Stimulated activated CD8-positive, alpha-beta memory T cell treated with anti-CD3 and anti-CD28 coated beads, Interleukin-4, amount 100 ng/mL, for 1 hour (primary cell): ENCODE results near the gene SMTNL2.
"Not testable (repeated sequence)": the region's sequence is repeated elsewhere in the genome, so short reads cannot be mapped to it uniquely, and the experiment has no call there.

Experiments used
- DNase-seq, 2 donors: peaks; one replicate each; pipeline ENCODE4 v3.0.0-alpha.2; 2020; ENCODE audit warnings: low read depth in 2 of 2, low spot score in 1 of 2

Gene SMTNL2

DNA sequence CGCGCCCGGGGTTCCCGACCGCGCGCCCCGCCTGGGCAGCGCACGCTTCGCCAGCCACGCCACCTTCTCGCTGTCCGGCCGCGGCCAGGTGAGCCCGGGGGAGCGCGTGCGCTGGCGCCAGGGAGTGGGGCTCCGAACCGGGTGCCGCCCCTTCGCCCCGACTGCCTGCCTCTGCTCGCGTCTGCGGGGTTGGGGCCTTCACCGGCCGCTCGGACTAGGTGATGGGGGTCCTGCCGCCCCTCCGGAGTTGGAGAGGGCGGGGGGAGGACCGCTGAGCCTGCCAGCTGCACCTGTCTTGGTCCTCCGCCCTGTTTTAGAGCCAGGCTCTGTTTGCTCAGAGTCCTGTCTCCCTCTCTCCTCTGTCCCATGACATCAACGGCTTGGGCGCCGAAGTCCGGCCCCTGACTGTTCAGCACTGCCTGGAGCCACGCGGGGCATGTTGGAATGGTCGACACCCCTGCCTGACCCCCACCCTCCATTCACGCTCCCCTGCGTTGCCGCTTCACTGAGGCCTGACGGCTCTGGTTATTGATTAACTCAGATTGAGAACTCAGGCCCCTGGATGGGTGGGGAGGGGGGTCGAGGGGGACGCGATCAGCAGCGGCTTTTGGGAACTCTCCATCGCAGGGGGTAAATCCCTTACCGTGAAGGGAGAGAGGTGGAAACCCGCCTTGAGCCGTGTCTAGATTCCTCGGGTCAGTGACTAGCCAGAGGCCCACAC lies 748 bp downstream of the SMTNL2 start:
- DNase-seq: no peak

DNA sequence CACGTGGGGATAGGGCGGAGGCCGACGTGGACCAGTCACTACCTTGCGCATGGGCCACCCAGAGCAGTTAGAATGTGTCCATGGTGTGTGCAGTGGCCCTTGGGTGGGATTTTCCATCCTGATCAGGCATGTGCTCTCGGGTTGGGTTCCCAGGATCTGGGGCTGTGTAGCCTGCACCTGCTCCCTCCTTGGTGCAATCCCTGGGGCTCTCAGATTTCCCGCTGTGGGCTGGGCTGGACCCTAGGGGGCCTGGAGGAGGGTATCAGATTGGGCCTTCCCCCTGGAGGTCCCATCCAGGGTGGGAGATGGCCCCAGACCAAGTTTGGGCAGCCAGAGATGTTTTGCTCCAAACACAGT lies 1.3 kb downstream of the SMTNL2 start:
- no peak for DNase-seq

- no peak for DNase-seq
These were observed 1.7 kb downstream of the SMTNL2 start for GRCh38 chr17:4586043-4586442.

DNA sequence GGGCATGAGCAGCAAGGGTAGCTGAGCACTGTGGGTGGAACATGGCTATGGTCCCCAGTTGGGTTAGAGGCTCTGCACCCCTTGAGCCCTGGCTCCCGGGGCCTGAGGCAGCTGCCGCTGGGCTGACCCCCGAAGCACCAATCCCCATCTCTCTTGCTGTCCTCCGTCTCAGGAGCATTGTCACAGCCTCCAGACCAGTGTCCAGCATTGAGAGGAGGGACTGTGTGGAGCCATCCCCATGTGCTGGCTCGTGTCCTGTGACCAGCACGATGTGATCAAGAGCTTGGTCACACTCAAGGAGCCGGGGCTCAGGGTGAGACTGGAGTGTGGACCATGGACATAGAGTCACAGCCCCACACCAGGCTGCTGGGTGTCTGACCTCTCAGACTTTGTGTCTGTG lies 2.9 kb downstream of the SMTNL2 start:
- DNase-seq: no peak

- DNase-seq: no peak
These were observed 3.5 kb downstream of the SMTNL2 start for GRCh38 chr17:4587803-4588202.

GRCh38 chr17:4588391-4588790 lies 4.1 kb downstream of the SMTNL2 start:
- DNase-seq: no peak

DNA sequence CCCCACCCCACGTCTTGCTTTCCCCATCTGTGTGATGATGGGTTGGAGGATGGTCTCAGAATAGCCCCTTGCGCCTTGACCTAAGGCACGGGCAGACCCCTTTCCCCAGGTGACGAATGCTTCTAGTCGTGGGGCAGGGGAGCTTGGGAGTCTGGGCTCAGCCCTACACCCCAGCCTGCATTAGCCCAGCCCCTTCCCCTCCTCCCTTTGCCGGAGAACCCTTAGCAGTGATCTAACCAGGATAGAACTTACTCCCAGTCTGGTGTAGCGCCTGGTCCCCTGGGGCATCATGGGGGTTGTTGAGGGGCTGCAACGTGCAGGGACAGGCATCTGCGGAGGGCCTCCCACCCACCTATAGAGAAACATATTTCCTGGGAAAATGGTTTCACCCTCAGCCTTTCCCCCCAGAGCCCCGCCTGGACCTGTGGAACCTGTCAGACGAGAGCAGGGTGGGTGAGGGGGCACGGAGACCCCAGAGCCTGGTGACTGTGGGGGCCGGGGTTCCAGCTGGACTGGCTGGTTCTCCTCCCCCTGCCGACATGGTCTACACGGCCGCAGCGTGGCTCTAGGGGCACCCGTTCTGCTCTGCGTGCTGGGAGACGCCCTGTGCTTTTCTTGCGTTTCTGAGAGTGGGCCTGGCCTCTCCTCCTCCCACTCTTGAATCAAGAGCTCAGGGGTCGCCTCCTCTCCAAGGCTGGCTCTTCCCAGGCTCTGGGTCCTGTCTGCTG lies 4.7 kb downstream of the SMTNL2 start:
- DNase-seq: no peak

DNA sequence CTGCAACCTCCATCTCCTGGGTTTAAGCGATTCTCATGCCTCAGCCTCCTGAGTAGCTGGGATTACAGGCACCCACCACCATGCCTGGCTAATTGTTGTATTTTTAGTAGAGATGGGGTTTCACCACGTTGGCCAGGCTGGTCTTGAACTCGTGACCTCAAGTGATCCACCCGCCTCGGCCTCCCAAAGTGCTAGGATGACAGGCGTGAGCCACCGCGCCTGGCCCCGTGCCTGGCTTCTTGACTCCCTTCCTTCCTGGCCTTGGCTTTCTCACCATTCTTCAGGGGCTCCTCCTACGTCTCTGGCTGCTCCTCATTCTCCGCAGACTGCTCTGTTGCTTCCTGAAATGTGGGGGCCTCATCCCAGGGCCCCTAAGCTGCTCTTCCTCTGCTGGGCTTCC lies 5.7 kb downstream of the SMTNL2 start:
- not testable (repeated sequence) for DNase-seq

DNA sequence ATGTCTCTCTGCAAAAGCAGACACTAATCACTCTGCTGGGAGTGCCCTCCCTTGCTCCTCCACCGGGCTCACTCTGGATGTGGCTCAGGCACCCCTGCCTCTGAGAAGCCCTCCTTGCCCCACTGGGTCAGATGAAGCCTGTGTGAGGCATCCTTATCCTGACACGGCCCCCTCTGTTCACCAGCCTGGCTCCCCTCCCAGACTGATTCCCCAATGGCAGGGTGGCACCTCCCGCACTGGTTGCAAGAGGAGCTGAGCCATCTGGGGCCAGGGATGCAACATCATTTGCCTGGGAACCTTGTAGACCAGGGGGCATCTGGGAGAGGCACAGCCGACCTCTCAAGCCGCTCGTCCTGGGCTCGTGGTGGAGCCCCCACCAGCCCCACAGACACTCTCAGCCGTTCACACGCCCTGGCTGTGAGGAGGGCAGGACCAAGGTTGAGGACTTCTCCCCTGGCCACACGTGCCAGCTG lies 6.7 kb downstream of the SMTNL2 start:
- no peak for DNase-seq

GRCh38 chr17:4591529-4591928 lies 7.2 kb downstream of the SMTNL2 start:
- no peak for DNase-seq

GRCh38 chr17:4592240-4593005 lies 8.1 kb downstream of the SMTNL2 start:
- no peak for DNase-seq

DNA sequence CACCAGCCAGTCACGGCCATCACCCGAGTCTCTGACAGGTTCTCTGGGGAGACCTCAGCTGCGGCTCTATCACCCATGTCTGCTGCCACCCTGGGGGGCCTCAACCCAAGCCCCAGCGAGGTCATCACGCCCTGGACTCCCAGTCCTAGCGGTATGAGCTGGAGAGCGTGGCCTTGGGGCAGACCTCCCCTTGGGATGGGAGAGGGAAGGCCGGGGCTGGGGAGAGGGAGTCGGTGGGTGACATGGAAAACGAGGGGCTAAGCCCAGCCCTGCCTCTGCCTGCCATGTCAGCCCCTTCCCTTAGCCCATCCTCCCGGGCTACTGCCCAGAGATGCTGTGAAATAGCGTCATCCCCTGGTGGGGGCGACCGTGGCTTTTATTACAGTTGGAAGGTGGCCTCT lies 8.7 kb downstream of the SMTNL2 start:
- DNase-seq: no peak

GRCh38 chr17:4594406-4594805 lies 10.1 kb downstream of the SMTNL2 start:
- no peak for DNase-seq

GRCh38 chr17:4594931-4595684 lies 10.8 kb downstream of the SMTNL2 start:
- no peak for DNase-seq

- not testable (repeated sequence) for DNase-seq
These were observed 11.5 kb downstream of the SMTNL2 start for GRCh38 chr17:4595685-4596342.

DNA sequence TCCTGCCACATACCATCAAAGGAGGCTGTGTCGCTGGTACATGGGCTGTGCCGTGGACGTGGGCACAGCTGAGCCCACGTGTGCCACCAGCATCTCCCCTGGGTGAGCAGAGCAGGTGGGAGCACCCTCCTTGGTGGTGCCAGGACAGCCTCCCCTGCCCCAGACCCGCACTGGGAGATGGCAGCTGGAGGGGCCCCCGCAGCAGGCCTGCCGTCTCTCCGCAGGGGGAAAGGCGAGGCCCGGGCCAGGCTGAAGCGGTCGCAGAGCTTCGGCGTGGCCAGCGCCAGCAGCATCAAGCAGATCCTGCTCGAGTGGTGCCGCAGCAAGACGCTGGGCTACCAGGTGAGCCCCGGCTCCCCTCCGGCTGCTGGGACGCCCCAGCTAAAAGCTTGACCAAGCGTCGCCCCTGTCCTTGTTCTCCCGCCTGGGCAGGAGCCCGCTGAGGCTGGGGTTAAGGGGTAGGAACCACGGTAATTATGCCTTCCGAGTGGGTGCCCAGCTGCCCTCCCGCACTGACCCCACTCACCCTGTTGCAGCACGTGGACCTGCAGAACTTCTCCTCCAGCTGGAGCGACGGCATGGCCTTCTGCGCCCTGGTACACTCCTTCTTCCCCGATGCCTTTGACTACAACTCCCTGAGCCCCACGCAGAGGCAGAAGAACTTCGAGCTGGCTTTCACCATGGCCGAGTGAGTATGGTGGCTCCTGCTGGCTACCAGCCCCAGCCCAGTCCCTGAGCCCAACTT lies 12.5 kb downstream of the SMTNL2 start:
- no peak for DNase-seq

DNA sequence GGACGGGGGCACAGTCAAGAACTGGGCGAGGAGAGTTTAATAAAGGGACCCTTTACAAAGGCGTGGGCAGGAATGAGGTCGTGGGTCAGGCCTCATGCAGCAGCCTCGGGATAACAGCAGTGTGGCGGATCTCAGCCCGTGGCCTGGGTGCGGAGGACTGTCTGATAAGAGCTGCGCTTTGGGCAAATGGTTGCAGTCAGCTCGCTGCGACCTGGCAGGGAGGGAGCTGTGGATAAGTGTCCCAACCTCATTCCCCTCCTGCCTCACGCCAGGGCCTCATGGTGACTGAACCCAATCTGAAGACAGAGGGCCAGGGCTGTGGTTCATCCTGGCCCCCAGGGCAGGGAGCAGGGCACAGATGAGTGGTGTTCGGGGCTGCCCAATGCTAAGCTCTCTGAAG lies 13.6 kb downstream of the SMTNL2 start:
- no peak for DNase-seq

DNA sequence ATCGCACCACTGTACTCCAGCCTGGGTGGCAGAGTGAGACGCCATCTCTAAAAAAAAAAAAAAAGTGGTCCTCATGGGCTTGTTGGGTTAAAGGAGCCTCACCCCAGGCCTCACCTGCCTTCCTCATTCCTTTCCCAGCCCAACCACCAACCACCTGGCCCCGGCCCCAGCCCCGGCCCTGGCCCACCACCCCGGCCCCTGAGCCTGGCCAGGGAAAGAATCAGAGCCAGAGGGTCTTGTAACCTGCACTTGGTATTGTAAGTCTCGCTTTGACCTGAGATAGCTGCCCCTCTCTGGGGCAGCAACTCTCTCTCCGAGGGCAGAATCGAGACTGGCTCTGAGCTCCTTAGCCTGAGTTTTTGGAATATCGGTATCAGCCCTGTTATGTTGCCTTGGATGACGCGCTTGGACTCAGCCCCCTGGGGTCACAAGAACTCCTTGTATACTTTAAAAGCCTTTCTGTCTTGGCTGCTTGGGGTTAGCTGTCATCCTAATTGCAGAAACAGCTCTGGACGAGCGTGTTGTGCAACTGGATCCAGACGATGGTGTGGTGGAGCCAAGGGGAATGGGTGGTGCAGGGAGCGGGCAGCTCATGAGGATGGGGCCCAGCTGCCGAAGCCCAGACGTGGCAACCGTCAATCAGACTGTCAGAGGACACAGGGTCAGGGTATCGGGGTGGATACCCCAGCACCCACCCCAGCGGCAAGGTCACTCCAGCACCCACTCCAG lies 14.6 kb downstream of the SMTNL2 start:
- no peak for DNase-seq

DNA sequence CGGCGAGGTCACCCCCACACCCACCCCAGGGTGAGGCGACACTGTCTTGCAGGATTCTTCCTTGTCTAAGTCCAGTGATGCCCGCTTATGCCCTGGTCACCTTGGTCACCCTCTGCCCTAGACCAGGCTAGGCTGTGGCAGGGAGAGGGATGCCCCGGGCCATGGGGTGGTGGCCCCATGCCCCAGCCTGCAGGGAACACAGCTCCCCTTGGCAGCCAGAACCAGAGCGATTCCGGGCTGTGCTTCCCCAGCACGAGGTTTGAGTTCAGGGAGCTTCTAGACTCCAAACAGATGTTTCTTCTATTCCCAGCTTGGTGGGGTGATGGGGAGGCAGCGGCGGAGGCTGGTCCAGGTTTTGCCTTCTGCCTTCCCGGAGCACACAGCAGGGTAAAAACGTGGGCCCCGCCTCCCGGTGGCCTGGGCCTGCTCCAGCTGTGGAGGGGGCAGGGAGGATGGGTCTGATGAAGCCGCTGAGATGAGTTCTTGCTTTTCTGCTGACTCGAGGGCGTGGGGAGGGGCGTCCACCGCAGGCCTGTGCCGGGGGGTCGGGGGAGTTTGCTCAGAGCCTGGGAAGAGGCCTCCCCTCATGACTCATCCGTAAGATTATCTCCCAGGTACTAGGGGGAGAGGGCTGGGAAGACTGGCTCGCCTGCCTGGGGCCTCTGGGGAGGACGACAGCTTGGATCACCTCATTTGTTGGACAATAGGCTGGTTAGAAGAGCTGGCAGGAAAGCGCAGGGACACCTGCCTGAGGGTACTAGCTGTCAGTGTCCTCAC lies 15.4 kb downstream of the SMTNL2 start:
- no peak for DNase-seq
